Subcutaneous abdominal adipose tissue (tissue), 5 donors: ENCODE results near the gene KCNG2.

Source experiments
- H3K27ac ChIP-seq: one replicate; pipeline ENCODE4 v1.7.0; 2013; ENCODE audit warnings: low read depth, mild to moderate bottlenecking, inconsistent platforms, low read length, moderate library complexity
- H3K27me3 ChIP-seq, 5 donors: one replicate each; pipeline ENCODE4 v1.7.0; 2013; ENCODE audit warnings: low read length in 5 of 5, inconsistent platforms in 1 of 5; ENCODE audit not compliant: control insufficient read depth in 5 of 5, insufficient read depth in 4 of 5
- H3K36me3 ChIP-seq, 5 donors: one replicate each; pipeline ENCODE4 v1.7.0; 2013; ENCODE audit warnings: low read length in 5 of 5; ENCODE audit not compliant: control insufficient read depth in 5 of 5, insufficient read depth in 5 of 5
- H3K4me1 ChIP-seq, 5 donors: one replicate each; pipeline ENCODE4 v1.7.0; 2013; ENCODE audit warnings: low read length in 5 of 5, mild to moderate bottlenecking in 3 of 5, moderate library complexity in 1 of 5; ENCODE audit not compliant: control insufficient read depth in 5 of 5, insufficient read depth in 5 of 5
- H3K4me3 ChIP-seq, 5 donors: one replicate each; pipeline ENCODE4 v1.7.0; 2013; ENCODE audit warnings: low read length in 5 of 5, low read depth in 1 of 5
- H3K9ac ChIP-seq, 5 donors: one replicate each; pipeline ENCODE4 v1.7.0; 2013; ENCODE audit warnings: low read length in 5 of 5, mild to moderate bottlenecking in 4 of 5, moderate library complexity in 3 of 5
- H3K9me3 ChIP-seq, 5 donors: one replicate each; pipeline ENCODE4 v1.7.0; 2013; ENCODE audit warnings: low read length in 5 of 5; ENCODE audit not compliant: control insufficient read depth in 5 of 5
- donor health status: healthy.
- donor health status: healthy.
- donor health status: healthy.
- donor health status: healthy.
- donor health status: healthy.

Gene KCNG2

GRCh38 chr18:79937103-79937860 is 139.5 kb downstream of the KCNG2 start:
- Histone ChIP-seq H3K36me3 (peaks cover 8 to 58% (median 38%) of the 10 kb centered on the region in 5 donors), H3K4me1 (peaks cover 8 to 78% (median 39%) of the 10 kb centered on the region in 5 donors), H3K9ac (no peak overlapping the region), H3K27ac (no peak overlapping the region), H3K9me3 (peaks cover 3 to 17% (median 10%) of the 10 kb centered on the region in 5 donors), H3K4me3 (no peak overlapping the region), H3K27me3 (no peaks in the 10 kb centered on the region)

- no peak overlapping the region for H3K4me3 ChIP-seq
- no peaks in the 10 kb centered on the region for H3K27me3 ChIP-seq
- no peak overlapping the region for H3K9ac ChIP-seq
- peaks cover 0 to 12% (median 3%) of the 10 kb centered on the region in 5 donors for H3K9me3 ChIP-seq
- no peak overlapping the region for H3K27ac ChIP-seq
- peaks cover 8 to 87% (median 47%) of the 10 kb centered on the region in 5 donors for H3K4me1 ChIP-seq
- peaks cover 2 to 67% (median 47%) of the 10 kb centered on the region in 5 donors for H3K36me3 ChIP-seq
These were observed 140.5 kb downstream of the KCNG2 start for GRCh38 chr18:79938196-79938595.

GRCh38 chr18:79939096-79939495 is 141.4 kb downstream of the KCNG2 start:
- Histone ChIP-seq H3K9me3 (peaks cover 0 to 8% (median 0%) of the 10 kb centered on the region in 5 donors), H3K4me3 (no peak overlapping the region), H3K9ac (no peak overlapping the region), H3K27me3 (no peaks in the 10 kb centered on the region), H3K36me3 (peaks cover 0 to 66% (median 46%) of the 10 kb centered on the region in 5 donors), H3K4me1 (peaks cover 8 to 91% (median 50%) of the 10 kb centered on the region in 5 donors), H3K27ac (no peak overlapping the region)

GRCh38 chr18:79940126-79940813 is 142.5 kb downstream of the KCNG2 start:
- Histone ChIP-seq H3K27ac (no peak overlapping the region), H3K4me1 (peaks cover 6 to 91% (median 51%) of the 10 kb centered on the region in 5 donors), H3K36me3 (peaks cover 0 to 61% (median 43%) of the 10 kb centered on the region in 5 donors), H3K9me3 (peaks cover 0 to 5% (median 0%) of the 10 kb centered on the region in 5 donors), H3K27me3 (no peaks in the 10 kb centered on the region), H3K4me3 (no peak overlapping the region), H3K9ac (no peak overlapping the region)

- peaks cover 0 to 57% (median 37%) of the 10 kb centered on the region in 5 donors for H3K36me3 ChIP-seq
- no peaks in the 10 kb centered on the region for H3K27me3 ChIP-seq
- peaks cover 7 to 91% (median 55%) of the 10 kb centered on the region in 5 donors for H3K4me1 ChIP-seq
- H3K9ac ChIP-seq = no peak overlapping the region
- H3K27ac ChIP-seq = no peak overlapping the region
- H3K9me3 ChIP-seq = no peaks in the 10 kb centered on the region
- no peak overlapping the region for H3K4me3 ChIP-seq
These were observed 143.2 kb downstream of the KCNG2 start for GRCh38 chr18:79940814-79941472.

GRCh38 chr18:79941473-79942119 is 143.9 kb downstream of the KCNG2 start:
- no peak overlapping the region for H3K4me3 ChIP-seq
- H3K36me3 ChIP-seq = peaks cover 0 to 55% (median 37%) of the 10 kb centered on the region in 5 donors
- no peak overlapping the region for H3K9ac ChIP-seq
- peaks cover 7 to 89% (median 55%) of the 10 kb centered on the region in 5 donors for H3K4me1 ChIP-seq
- no peak overlapping the region for H3K27ac ChIP-seq
- H3K9me3 ChIP-seq = no peaks in the 10 kb centered on the region
- no peaks in the 10 kb centered on the region for H3K27me3 ChIP-seq

- Histone ChIP-seq H3K27me3 (no peaks in the 10 kb centered on the region), H3K27ac (no peak overlapping the region), H3K4me3 (no peak overlapping the region), H3K4me1 (peaks cover 7 to 88% (median 61%) of the 10 kb centered on the region in 5 donors), H3K9ac (peak overlapping the region in 1 of 5 donors; percentile 52), H3K9me3 (no peaks in the 10 kb centered on the region), H3K36me3 (peaks cover 0 to 53% (median 35%) of the 10 kb centered on the region in 5 donors)
These were observed 144.5 kb downstream of the KCNG2 start for GRCh38 chr18:79942211-79942610.

GRCh38 chr18:79942786-79943607 is 145.3 kb downstream of the KCNG2 start:
- Histone ChIP-seq H3K9ac (no peak overlapping the region), H3K36me3 (peaks cover 0 to 48% (median 35%) of the 10 kb centered on the region in 5 donors), H3K27me3 (no peaks in the 10 kb centered on the region), H3K4me3 (no peak overlapping the region), H3K27ac (no peak overlapping the region), H3K4me1 (peaks cover 8 to 89% (median 68%) of the 10 kb centered on the region in 5 donors), H3K9me3 (no peaks in the 10 kb centered on the region)

- Histone ChIP-seq H3K4me1 (peaks cover 11 to 89% (median 70%) of the 10 kb centered on the region in 5 donors), H3K27ac (no peak overlapping the region), H3K9me3 (no peaks in the 10 kb centered on the region), H3K9ac (peak overlapping the region in 1 of 5 donors; percentile 17), H3K27me3 (no peaks in the 10 kb centered on the region), H3K4me3 (no peak overlapping the region), H3K36me3 (peaks cover 0 to 46% (median 35%) of the 10 kb centered on the region in 5 donors)
These were observed 145.9 kb downstream of the KCNG2 start for GRCh38 chr18:79943608-79944125.
